GM06990 (cell line): Measurements from ENCODE around the gene SLC25A26.

Source experiments
- DNase-seq: peaks from one replicate; pipeline ENCODE4 v3.0.0-alpha.2; 2011; ENCODE audit not compliant: insufficient read length; ENCODE audit errors: extremely low read depth
- H3K27me3 ChIP-seq: replicated peaks from 2 replicates; pipeline ENCODE4 v1.6.0; 2011; ENCODE audit warnings: low read length; ENCODE audit not compliant: control insufficient read depth, insufficient read depth
- H3K36me3 ChIP-seq: 2 replicates; pipeline ENCODE4 v1.5.1; 2011; ENCODE audit warnings: low read length; ENCODE audit not compliant: control insufficient read depth, insufficient read depth
- H3K4me3 ChIP-seq: replicated peaks from 2 replicates; pipeline ENCODE4 v1.5.1; 2011; ENCODE audit warnings: low read depth, mild to moderate bottlenecking, control low read depth, low read length
- TF ChIP-seq, protein P1 (sequence below): IDR thresholded peaks from 2 replicates; pipeline ENCODE4 v1.5.1; 2011; ENCODE audit warnings: low read length, control low read depth, mild to moderate bottlenecking, inconsistent platforms; ENCODE audit not compliant: insufficient read depth, poor library complexity, severe bottlenecking

The SLC25A26 gene

GRCh38 chr3:66227915-66228314, 7.1 kb downstream of the SLC25A26 start:
- TF ChIP-seq, protein P1, sequence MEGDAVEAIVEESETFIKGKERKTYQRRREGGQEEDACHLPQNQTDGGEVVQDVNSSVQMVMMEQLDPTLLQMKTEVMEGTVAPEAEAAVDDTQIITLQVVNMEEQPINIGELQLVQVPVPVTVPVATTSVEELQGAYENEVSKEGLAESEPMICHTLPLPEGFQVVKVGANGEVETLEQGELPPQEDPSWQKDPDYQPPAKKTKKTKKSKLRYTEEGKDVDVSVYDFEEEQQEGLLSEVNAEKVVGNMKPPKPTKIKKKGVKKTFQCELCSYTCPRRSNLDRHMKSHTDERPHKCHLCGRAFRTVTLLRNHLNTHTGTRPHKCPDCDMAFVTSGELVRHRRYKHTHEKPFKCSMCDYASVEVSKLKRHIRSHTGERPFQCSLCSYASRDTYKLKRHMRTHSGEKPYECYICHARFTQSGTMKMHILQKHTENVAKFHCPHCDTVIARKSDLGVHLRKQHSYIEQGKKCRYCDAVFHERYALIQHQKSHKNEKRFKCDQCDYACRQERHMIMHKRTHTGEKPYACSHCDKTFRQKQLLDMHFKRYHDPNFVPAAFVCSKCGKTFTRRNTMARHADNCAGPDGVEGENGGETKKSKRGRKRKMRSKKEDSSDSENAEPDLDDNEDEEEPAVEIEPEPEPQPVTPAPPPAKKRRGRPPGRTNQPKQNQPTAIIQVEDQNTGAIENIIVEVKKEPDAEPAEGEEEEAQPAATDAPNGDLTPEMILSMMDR: no peak
- Histone ChIP-seq H3K36me3 (no peaks in the 10 kb centered on the region; the same call in 1 of the 2 replicates), H3K27me3 (no peaks in the 10 kb centered on the region), H3K4me3 (no peak overlapping the region)
- DNase-seq: no peak

GRCh38 chr3:66228707-66229106, 7.9 kb downstream of the SLC25A26 start:
- Histone ChIP-seq H3K36me3 (no peaks in the 10 kb centered on the region; the same call in 1 of the 2 replicates), H3K4me3 (no peak overlapping the region), H3K27me3 (no peaks in the 10 kb centered on the region)
- no peak for DNase-seq
- TF ChIP-seq, protein P1: no peak

GRCh38 chr3:66229931-66230330, 9.1 kb downstream of the SLC25A26 start:
- Histone ChIP-seq H3K27me3 (no peaks in the 10 kb centered on the region), H3K4me3 (no peak overlapping the region), H3K36me3 (no peaks in the 10 kb centered on the region)
- DNase-seq: no peak
- TF ChIP-seq, protein P1: no peak

GRCh38 chr3:66233033-66233432, 12.2 kb downstream of the SLC25A26 start:
- TF ChIP-seq, protein P1: no peak

GRCh38 chr3:66236281-66236680, 15.5 kb downstream of the SLC25A26 start:
- DNase-seq: no peak
- TF ChIP-seq, protein P1: no peak
- H3K4me3 ChIP-seq: no peak overlapping the region
- no peaks in the 10 kb centered on the region for H3K27me3 ChIP-seq
- no peaks in the 10 kb centered on the region for H3K36me3 ChIP-seq

More at GRCh38 chr3:66233033-66233432, 12.2 kb downstream of the SLC25A26 start:
- Histone ChIP-seq H3K4me3 (no peak overlapping the region), H3K27me3 (no peaks in the 10 kb centered on the region), H3K36me3 (no peaks in the 10 kb centered on the region)
- no peak for DNase-seq

GRCh38 chr3:66237552-66237951, 16.8 kb downstream of the SLC25A26 start:
- TF ChIP-seq, protein P1: no peak
- H3K36me3 ChIP-seq: no peaks in the 10 kb centered on the region
- DNase-seq: no peak
- H3K27me3 ChIP-seq: no peaks in the 10 kb centered on the region
- no peak overlapping the region for H3K4me3 ChIP-seq
